ENCODE measurements around the gene RMRP. TPM values are rescaled to one million over a fixed set of nuclear protein-coding genes. Genes with fewer than 3 reads are reported as not detected.
A peak's percentile ranks its signal among the peaks of the same experiment; 100 is the strongest.

Gene RMRP
- not detected for polyA plus RNA-seq (ENCODE audit: insufficient read length)

- peak; percentile 98 for DNase-seq (ENCODE audit: low read depth)
These were observed at the start of gene RMRP for GRCh38 chr9:35657546-35658136. TSS of gene RMRP (minus strand) at chr9:35658019.

GRCh38 chr9:35706951-35707350 lies 49.1 kb upstream of the RMRP start:
- no peak for DNase-seq (ENCODE audit: low read depth)

- no peak for DNase-seq (ENCODE audit: low read depth)
These were observed 48.1 kb upstream of the RMRP start for GRCh38 chr9:35705836-35706430.

GRCh38 chr9:35705372-35705771 lies 47.6 kb upstream of the RMRP start:
- no peak for DNase-seq (ENCODE audit: low read depth)

- no peak for DNase-seq (ENCODE audit: low read depth)
These were observed 46.3 kb upstream of the RMRP start for GRCh38 chr9:35703906-35704672.

GRCh38 chr9:35702696-35703095 lies 44.9 kb upstream of the RMRP start:
- DNase-seq (ENCODE audit: low read depth) = no peak

GRCh38 chr9:35700942-35701341 lies 43.1 kb upstream of the RMRP start:
- DNase-seq (ENCODE audit: low read depth) = no peak

- DNase-seq (ENCODE audit: low read depth) = no peak
These were observed 42.2 kb upstream of the RMRP start for GRCh38 chr9:35700031-35700430.

- no peak for DNase-seq (ENCODE audit: low read depth)
These were observed 40.4 kb upstream of the RMRP start for GRCh38 chr9:35698231-35698630.

- DNase-seq (ENCODE audit: low read depth) = no peak
These were observed 39.7 kb upstream of the RMRP start for GRCh38 chr9:35697486-35697885.

- no peak for DNase-seq (ENCODE audit: low read depth)
These were observed 38.8 kb upstream of the RMRP start for GRCh38 chr9:35696520-35697215.

GRCh38 chr9:35695943-35696401 lies 38.2 kb upstream of the RMRP start:
- DNase-seq (ENCODE audit: low read depth) = no peak

GRCh38 chr9:35691757-35692301 lies 34.0 kb upstream of the RMRP start:
- DNase-seq (ENCODE audit: low read depth) = no peak

GRCh38 chr9:35691334-35691650 lies 33.5 kb upstream of the RMRP start:
- DNase-seq (ENCODE audit: low read depth) = no peak

- DNase-seq (ENCODE audit: low read depth) = no peak
These were observed 33.0 kb upstream of the RMRP start for GRCh38 chr9:35690614-35691333.

- no peak for DNase-seq (ENCODE audit: low read depth)
These were observed 32.4 kb upstream of the RMRP start for GRCh38 chr9:35690294-35690613.

- no peak for DNase-seq (ENCODE audit: low read depth)
These were observed 31.9 kb upstream of the RMRP start, which contains the start of gene TPM2 for GRCh38 chr9:35689542-35690293. TSS of gene TPM2 (minus strand) at chr9:35689925. CDS start at chr9:35689817, 108 bp downstream.

GRCh38 chr9:35688558-35689541 lies 31.0 kb upstream of the RMRP start:
- DNase-seq (ENCODE audit: low read depth) = no peak

GRCh38 chr9:35687972-35688557 lies 30.2 kb upstream of the RMRP start:
- DNase-seq (ENCODE audit: low read depth) = no peak

Measured in forelimb muscle (tissue), 1 donor.